K562 (cell line): ENCODE results near the gene CHD6. TPM values are rescaled to one million over a fixed set of nuclear protein-coding genes. Genes with fewer than 3 reads are reported as not detected.

Experiments used
- BMI1 ChIP-seq: fragments of 150-350 bp; IDR thresholded peaks from 2 replicates; pipeline ENCODE4 v1.6.1; 2014; ENCODE audit warnings: low read length
- C11orf30 ChIP-seq: fragments of 450-650 bp; IDR thresholded peaks from 2 replicates; pipeline ENCODE4 v1.6.1; 2016; ENCODE audit warnings: low read depth, mild to moderate bottlenecking
- CBFA2T3 ChIP-seq: fragments of 450-650 bp; IDR thresholded peaks from 2 replicates; pipeline ENCODE4 v1.6.1; 2017
- E2F3 ChIP-seq: fragments of 250-450 bp; sonication (Bioruptor Pico); IDR thresholded peaks from 2 replicates; pipeline ENCODE4 v1.4.0; 2020; ENCODE audit warnings: mild to moderate bottlenecking
- KDM4B ChIP-seq, 2 experiments: fragments of 450-650 bp in 1 of 2; sonication (generic) in 1 of 2; IDR thresholded peaks; 2 replicates each; pipeline ENCODE4 v1.6.1; 2016 to 2017; ENCODE audit warnings: borderline replicate concordance in 2 of 2, antibody characterized with exemption in 1 of 2, low read depth in 1 of 2, mild to moderate bottlenecking in 1 of 2
- KLF13 ChIP-seq: fragments of 450-650 bp; IDR thresholded peaks from 2 replicates; pipeline ENCODE4 v1.6.1; 2016; ENCODE audit warnings: missing genetic modification characterization, low read depth, mild to moderate bottlenecking, missing compliant biosample characterization, moderate library complexity, borderline replicate concordance
- KLF16 ChIP-seq: IDR thresholded peaks from 2 replicates; pipeline ENCODE4 v1.6.1; 2016; ENCODE audit warnings: antibody characterized with exemption
- MCM7 ChIP-seq, 2 experiments: fragments of 450-650 bp; IDR thresholded peaks; 2 replicates each; pipeline ENCODE4 v1.6.1; 2016 to 2018
- RAD51 ChIP-seq: fragments of 450-650 bp; IDR thresholded peaks from 2 replicates; pipeline ENCODE4 v1.7.1; 2016; ENCODE audit warnings: low read depth, mild to moderate bottlenecking, borderline replicate concordance
- RBM22 ChIP-seq: fragments of 200-400 bp; formaldehyde crosslinking; IDR thresholded peaks from 2 replicates; pipeline ENCODE4 v1.6.1; 2018; ENCODE audit warnings: low read length, low read depth; ENCODE audit not compliant: poor library complexity, severe bottlenecking
- TGIF2 ChIP-seq: sonication (generic); formaldehyde crosslinking; IDR thresholded peaks from 2 replicates; pipeline ENCODE4 v1.8.1; 2022; ENCODE audit warnings: mild to moderate bottlenecking, missing genetic modification reagents, moderate library complexity
- ZNF165 ChIP-seq: fragments of 250-450 bp; sonication (Bioruptor Pico); IDR thresholded peaks from 2 replicates; pipeline ENCODE4 v1.4.0; 2020; ENCODE audit warnings: borderline replicate concordance
- ZNF354B ChIP-seq: fragments of 250-450 bp; sonication (Bioruptor Pico); IDR thresholded peaks from 2 replicates; pipeline ENCODE4 v1.4.0; 2020
- polyA plus RNA-seq, 8 experiments: library from polyadenylated mRNA; depleted of rRNA in 4 of 8; stranded (reverse) in 5 of 8; unstranded in 3 of 8; fragments of >200 nt; fragmentation: Nextera tagmentation in 2 of 8; fragmentation: Illumina TruSeq in 1 of 8; extraction: Ambion mirVana in 2 of 8; extraction: Trizol in 1 of 8; gene quantifications; 2 replicates each; pipeline versions ENCODE4 v1.2.1 to v1.2.3, GENCODE V29; 2011 to 2014; ENCODE audit warnings: inconsistent platforms in 1 of 8, missing spikeins in 1 of 8
- total RNA-seq, 7 experiments: library from RNA; depleted of rRNA in 6 of 7; stranded (reverse); fragments of >200 nt in 6 of 7; fragmentation: Illumina TruSeq in 2 of 7; extraction: Trizol in 2 of 7; gene quantifications; 2 replicates each; pipeline versions ENCODE4 v1.2.1 to v1.2.3, GENCODE V29; 2011 to 2021; ENCODE audit warnings: low replicate concordance in 1 of 7
- TF ChIP-seq, protein P1 (sequence below): fragments of 200-600 bp; sonication (generic); IDR thresholded peaks from one replicate; pipeline ENCODE4 v1.6.1; 2012; ENCODE audit warnings: mild to moderate bottlenecking, low read depth, low read length, inconsistent platforms

CHD6 gene
- total and polyA plus RNA-seq, 9 of the 15 experiments (the other 6 are each of a cell fraction or from before 2014, with no cell fraction given), result 3.9 to 24.2 (median 12.8) TPM

- TF ChIP-seq RAD51 (no peak), C11orf30 (peak; percentile 79), BMI1 (no peak), KLF13 (tag) (no peak), RBM22 (no peak), ZNF354B (CRISPR knock-in tag) (no peak), E2F3 (CRISPR knock-in tag) (no peak), KLF16 (peak; percentile 64), CBFA2T3 (peak; percentile 88), TGIF2 (CRISPR knock-in tag) (no peak), ZNF165 (CRISPR knock-in tag) (no peak), MCM7 (IDR thresholded peaks at IDR 0.05) (no peak), KDM4B (IDR thresholded peaks at IDR 0.05; ENCODE audit: borderline replicate concordance in 2 of 2, low read depth in 1 of 2) (no peak)
- TF ChIP-seq, protein P1, sequence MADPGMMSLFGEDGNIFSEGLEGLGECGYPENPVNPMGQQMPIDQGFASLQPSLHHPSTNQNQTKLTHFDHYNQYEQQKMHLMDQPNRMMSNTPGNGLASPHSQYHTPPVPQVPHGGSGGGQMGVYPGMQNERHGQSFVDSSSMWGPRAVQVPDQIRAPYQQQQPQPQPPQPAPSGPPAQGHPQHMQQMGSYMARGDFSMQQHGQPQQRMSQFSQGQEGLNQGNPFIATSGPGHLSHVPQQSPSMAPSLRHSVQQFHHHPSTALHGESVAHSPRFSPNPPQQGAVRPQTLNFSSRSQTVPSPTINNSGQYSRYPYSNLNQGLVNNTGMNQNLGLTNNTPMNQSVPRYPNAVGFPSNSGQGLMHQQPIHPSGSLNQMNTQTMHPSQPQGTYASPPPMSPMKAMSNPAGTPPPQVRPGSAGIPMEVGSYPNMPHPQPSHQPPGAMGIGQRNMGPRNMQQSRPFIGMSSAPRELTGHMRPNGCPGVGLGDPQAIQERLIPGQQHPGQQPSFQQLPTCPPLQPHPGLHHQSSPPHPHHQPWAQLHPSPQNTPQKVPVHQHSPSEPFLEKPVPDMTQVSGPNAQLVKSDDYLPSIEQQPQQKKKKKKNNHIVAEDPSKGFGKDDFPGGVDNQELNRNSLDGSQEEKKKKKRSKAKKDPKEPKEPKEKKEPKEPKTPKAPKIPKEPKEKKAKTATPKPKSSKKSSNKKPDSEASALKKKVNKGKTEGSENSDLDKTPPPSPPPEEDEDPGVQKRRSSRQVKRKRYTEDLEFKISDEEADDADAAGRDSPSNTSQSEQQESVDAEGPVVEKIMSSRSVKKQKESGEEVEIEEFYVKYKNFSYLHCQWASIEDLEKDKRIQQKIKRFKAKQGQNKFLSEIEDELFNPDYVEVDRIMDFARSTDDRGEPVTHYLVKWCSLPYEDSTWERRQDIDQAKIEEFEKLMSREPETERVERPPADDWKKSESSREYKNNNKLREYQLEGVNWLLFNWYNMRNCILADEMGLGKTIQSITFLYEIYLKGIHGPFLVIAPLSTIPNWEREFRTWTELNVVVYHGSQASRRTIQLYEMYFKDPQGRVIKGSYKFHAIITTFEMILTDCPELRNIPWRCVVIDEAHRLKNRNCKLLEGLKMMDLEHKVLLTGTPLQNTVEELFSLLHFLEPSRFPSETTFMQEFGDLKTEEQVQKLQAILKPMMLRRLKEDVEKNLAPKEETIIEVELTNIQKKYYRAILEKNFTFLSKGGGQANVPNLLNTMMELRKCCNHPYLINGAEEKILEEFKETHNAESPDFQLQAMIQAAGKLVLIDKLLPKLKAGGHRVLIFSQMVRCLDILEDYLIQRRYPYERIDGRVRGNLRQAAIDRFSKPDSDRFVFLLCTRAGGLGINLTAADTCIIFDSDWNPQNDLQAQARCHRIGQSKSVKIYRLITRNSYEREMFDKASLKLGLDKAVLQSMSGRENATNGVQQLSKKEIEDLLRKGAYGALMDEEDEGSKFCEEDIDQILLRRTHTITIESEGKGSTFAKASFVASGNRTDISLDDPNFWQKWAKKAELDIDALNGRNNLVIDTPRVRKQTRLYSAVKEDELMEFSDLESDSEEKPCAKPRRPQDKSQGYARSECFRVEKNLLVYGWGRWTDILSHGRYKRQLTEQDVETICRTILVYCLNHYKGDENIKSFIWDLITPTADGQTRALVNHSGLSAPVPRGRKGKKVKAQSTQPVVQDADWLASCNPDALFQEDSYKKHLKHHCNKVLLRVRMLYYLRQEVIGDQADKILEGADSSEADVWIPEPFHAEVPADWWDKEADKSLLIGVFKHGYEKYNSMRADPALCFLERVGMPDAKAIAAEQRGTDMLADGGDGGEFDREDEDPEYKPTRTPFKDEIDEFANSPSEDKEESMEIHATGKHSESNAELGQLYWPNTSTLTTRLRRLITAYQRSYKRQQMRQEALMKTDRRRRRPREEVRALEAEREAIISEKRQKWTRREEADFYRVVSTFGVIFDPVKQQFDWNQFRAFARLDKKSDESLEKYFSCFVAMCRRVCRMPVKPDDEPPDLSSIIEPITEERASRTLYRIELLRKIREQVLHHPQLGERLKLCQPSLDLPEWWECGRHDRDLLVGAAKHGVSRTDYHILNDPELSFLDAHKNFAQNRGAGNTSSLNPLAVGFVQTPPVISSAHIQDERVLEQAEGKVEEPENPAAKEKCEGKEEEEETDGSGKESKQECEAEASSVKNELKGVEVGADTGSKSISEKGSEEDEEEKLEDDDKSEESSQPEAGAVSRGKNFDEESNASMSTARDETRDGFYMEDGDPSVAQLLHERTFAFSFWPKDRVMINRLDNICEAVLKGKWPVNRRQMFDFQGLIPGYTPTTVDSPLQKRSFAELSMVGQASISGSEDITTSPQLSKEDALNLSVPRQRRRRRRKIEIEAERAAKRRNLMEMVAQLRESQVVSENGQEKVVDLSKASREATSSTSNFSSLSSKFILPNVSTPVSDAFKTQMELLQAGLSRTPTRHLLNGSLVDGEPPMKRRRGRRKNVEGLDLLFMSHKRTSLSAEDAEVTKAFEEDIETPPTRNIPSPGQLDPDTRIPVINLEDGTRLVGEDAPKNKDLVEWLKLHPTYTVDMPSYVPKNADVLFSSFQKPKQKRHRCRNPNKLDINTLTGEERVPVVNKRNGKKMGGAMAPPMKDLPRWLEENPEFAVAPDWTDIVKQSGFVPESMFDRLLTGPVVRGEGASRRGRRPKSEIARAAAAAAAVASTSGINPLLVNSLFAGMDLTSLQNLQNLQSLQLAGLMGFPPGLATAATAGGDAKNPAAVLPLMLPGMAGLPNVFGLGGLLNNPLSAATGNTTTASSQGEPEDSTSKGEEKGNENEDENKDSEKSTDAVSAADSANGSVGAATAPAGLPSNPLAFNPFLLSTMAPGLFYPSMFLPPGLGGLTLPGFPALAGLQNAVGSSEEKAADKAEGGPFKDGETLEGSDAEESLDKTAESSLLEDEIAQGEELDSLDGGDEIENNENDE, result no peak
These were observed 192.8 kb downstream of the CHD6 start (continued) for GRCh38 chr20:41425180-41425884.
